Activated naive CD4-positive, alpha-beta T cell (primary cell): ENCODE results near the gene NFKBIE.
A peak's percentile ranks its signal among the peaks of the same experiment; 100 is the strongest.
"Not testable (repeated sequence)": the region's sequence is repeated elsewhere in the genome, so short reads cannot be mapped to it uniquely, and the experiment has no call there.

Source experiments
- DNase-seq, 4 experiments: peaks; one replicate each; lab custom pipeline; 2025; lab: John Stamatoyannopoulos, UW

Gene NFKBIE, protein sequence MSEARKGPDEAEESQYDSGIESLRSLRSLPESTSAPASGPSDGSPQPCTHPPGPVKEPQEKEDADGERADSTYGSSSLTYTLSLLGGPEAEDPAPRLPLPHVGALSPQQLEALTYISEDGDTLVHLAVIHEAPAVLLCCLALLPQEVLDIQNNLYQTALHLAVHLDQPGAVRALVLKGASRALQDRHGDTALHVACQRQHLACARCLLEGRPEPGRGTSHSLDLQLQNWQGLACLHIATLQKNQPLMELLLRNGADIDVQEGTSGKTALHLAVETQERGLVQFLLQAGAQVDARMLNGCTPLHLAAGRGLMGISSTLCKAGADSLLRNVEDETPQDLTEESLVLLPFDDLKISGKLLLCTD

DNA sequence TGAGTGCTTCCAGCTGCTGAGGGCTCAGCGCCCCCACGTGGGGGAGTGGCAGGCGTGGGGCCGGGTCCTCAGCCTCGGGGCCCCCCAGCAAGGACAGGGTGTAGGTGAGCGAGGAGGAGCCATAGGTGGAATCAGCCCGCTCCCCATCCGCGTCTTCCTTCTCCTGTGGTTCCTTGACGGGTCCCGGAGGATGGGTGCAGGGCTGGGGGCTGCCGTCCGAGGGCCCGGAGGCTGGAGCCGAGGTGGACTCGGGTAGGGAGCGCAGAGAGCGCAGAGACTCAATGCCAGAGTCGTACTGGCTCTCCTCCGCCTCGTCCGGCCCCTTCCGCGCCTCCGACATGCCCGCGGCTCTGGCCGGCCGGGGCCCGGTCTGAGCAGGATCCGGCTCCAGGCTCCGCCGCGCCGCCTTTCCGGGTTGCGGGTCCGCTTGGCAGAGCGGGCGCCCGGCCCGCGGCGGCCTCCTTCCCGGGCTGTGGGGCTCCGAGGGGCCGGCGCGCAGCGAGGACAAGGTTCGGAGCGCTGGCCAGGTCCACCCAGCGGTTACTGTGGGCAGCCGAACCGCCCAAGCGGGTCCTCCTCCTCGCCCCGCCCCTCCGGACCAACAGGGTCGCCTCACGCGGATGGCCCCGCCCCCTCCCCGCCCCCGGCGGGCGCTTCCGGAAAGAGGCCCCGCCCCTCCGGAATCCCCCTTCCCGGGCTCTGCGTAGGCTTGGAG, at the start of gene NFKBIE:
Gene NFKBIE, minus strand, starts transcription at position 545 of the 715 bp plus-strand sequence. Its CDS starts 205 bp downstream, at position 340.
- DNase-seq, result peak; percentile 88 to 94 (median 92)

DNA sequence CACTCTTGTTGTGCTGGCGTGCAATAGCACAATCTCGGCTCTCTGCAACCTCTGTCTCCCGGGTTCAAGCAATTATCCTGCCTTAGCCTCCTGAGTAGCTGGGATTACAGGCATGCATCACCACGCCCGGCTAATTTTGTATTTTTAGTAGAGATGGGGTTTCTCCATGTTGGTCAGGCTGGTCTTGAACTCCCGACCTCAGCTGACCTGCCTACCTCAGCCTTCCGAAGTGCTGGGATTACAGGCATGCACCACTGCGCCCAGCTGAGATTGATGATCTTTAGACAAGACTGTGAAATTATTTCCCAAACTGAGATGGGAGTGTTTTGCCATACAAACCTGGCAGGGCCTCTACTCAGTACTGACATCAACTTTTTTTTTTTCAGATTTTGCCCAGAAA, 49.3 kb upstream of the NFKBIE start:
- DNase-seq, result not testable (repeated sequence)

DNA sequence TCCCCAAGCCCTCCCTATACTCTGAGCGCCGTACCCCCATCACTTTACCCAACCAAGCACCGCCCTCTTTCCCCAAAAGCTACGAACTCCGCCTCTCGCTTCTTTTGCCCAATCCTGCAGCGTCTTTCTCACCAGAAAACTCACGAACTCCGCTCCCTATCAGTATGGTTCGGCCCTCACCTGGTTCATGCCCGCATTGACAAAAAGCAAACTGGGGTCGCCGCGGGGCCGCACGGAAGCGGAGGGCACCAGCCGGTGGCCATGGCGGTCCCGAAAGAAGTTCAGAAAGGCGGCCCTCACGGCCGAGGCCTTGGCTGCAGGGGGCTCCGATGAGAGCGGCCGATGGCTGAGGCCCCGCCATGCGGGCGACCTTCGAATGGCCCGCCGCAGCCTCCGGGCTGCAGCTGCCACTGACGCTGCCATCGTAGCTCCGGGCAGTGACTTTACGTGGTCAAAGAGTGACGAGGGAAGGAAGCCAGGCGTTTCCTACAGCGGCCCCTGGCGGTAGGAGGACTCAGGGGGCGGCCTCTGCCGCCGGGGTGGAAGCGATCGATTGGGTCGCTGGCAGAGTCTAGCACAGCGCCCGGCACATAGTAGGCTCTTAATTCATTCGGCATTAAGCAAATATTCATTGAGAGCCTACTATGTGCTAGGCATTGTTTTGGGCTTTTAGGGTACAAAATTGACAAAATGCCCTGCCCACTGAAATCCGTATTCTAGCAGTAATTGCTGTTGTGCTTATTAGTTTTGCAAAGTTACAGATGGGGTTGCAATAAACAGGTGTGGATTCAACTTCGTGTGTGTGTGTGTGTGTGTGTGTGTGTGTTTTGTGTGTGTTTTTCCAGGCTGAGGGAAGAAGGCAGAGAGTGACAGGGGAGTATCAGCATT, 47.8 kb upstream of the NFKBIE start, which contains the start of gene AARS2:
Gene AARS2, minus strand, starts transcription at position 447 of the 888 bp plus-strand sequence. Its CDS starts 24 bp downstream, at position 423.
- peak; percentile 90 to 92 (median 92) for DNase-seq

DNA sequence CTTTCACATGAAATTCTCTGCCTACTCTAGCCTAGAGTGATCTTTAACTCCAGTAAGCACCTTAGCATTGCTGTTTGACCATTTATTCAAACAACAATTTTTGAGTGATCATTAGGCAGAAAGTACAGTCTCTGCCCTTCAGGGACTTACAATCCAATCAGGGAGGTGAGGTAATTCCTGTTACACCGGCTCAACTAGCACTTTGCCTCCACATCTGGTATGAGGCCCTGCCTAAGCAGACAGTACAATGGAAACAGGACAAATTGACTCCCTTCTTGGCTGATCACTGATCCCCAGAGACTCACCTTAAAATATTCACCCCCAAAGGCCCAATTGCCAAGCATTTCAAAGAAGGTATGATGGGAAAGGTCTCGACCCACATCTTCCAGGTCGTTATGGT, 46.4 kb upstream of the NFKBIE start:
- DNase-seq, result no peak

DNA sequence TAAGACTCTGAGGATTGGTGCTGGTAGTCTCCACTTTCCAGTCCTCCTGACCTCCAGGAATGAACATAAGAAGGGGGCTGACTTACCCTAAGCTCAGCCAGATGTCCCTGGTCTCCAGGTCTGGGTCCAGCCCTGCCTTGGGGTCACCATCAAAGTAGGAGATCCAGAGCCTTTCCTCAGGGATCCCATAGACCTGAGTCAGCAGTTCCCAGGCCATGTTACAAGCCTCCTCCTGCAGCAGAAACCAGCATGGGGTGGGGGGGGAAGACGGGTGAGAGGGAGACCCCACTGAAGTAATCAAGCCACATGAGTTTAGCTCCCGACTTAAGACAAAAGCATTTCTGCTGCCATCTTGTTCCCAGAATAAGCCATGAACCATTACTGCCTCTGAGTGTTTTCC, 46.0 kb upstream of the NFKBIE start:
- no peak for DNase-seq

DNA sequence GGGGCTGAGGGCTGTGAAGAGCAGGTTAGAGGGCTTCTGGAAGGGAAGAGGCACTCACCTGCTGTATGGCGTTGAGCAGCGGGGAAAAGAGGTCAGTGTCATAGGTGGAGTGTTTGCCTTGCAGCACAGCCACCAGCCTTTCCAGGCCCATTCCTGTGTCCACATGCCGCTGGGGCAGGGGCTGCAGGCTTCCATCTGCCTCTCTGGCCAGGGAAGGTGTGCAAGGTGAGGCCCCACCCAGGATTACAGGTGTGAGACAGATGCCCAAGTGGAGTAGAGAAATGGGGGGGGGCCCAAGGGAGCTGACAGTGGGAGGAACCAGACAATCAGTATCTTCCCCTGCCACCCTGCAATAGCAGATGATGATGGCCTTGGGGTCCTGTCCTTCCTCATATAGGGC, 44.9 kb upstream of the NFKBIE start:
- no peak for DNase-seq

DNA sequence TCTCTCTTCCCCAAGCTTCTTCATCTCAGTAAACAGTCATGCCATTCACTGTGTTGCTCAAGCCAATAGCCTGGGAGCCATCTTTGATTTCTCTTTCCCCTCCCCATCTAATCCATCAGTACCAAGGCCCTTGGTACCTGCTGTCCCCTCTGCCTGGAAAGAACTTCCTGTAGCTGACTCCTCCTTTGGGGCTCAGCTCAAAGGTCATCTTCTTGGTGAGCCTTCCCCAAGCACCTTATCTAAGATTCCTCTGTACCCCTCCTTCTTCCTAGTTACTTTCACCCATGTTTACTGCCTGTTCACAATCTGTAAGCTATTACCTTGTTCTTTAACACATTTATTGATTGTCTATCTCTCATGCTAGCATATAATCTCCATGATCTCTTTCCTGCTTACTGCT, 44.3 kb upstream of the NFKBIE start:
- no peak for DNase-seq

DNA sequence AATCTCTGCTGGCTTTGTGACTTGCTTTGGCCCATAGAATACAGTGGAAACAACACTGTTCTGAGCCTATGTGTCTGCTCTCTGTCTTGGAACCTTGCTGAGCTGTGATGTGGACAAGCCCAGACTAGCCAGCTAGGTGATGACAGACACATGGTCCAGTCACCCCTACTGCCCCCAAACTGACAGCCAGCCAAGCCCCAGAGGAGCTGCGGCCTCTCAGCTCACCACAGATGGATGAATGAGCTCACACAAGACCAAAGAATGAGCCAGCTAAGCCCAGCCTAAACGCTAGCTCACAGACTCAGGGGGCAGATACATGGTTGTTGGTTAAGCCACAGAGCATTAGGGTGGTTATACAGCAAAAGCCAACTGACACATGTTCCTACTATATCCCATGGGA, 43.7 kb upstream of the NFKBIE start:
- DNase-seq, result no peak

DNA sequence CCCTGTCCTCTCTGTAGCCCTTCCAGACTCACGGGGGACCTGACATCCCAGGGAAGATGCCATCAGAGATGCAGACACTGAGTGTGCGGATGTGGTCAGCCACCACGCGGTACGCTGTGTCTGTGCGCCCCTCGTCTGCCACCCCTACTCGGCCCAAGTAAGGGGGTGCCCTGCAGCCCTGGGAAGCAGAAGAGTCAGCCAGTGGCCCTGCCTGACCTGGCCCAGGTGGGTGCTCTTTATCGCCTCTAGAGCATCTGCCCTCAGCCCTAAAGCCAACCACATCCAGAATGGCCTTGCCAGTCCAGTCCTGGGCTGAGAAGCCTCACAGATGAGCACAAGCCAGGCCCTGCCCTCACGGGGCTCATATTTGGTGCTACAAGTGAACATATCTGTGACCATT, 41.9 kb upstream of the NFKBIE start:
- DNase-seq, result no peak

DNA sequence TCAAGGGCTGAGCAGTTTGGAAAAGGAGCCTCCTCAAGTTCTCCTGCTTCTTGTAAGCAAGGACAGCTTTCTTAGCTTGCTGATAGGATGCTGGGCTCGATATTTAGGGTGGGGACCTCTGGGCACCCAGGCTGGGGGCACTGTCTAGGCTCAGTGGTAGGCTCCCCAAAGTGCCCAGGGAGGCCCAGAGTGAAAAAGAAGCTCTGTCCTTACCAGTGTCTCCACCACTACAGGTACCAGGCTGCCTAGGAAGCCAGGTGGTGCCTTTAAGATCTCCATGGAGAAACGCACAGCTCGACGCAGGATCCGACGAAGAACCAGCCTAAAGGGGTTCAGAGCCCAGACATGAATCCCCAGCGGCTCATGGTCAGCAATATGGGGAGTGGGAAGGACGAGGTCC, 41.4 kb upstream of the NFKBIE start:
- no peak for DNase-seq

DNA sequence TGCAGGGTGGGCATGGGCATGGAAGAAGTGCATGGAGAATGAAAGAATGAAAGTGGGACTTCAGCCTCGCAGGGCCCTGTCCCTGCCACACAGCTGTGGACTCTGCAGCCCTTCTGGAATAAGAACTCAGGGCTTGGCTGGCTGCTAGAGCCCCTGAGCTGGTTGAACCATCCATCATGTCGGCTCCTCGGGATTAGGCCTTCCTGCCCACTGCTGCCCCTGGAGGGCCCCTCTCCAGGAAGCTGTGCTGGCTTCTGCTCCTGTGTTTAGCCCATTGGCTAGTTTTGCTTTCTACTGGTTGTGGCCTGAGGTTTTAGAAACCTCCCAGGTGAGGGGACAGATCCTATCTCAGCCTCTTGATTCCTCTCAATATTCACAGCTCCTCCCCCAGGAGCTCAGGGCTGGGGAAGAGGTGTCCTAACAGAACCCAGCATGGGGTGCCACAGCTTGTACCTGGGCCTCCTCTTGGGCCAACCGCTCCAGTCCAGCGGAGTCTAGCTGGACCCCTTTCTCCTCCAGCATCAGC, 39.9 kb upstream of the NFKBIE start:
- DNase-seq, result no peak

DNA sequence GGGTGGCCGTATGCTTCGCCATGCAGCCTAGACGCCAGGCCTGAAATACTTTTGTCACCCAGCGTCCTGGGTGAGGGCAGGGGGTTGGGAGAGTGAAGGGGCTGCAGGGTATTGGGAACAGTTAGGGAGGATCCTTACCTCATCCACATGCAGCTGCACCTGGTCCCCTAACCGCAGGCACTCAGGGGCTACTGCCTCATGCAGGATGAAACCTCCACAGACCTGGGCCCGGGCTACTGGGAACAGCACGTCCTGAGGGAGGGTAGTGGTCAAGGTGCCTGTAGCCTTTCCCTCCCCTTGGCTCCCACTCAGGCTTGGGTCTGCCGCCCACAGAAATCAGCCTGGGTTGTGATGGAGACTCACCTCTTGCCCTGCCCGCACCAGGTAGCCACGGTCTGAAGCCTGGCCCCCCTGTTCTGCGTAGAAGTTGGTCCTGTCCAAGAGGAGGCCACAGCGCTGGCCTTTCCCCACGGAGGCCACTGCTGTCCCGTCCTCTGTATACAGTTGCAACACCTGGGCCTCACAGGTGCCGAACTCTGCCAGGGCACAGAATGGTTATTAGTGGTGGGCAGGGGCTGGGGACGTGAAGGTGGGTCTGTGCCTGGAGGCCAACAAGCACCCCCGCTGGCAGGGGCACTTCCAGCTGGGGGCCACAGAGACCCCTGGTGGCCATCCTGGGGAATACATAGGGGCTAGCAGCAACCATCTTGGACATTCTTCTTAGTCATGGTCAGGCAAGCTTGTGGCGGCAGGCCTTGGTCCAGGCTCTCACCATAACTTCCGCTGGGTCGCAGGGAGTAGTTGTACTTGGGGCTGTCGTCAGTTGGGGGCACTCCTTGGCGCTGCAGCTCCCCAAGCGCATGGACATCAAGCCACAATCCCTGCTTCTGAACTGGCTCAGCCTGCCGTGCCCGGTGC, 39.2 kb upstream of the NFKBIE start:
- peak in 1 of 4 experiments; percentile 20 for DNase-seq

DNA sequence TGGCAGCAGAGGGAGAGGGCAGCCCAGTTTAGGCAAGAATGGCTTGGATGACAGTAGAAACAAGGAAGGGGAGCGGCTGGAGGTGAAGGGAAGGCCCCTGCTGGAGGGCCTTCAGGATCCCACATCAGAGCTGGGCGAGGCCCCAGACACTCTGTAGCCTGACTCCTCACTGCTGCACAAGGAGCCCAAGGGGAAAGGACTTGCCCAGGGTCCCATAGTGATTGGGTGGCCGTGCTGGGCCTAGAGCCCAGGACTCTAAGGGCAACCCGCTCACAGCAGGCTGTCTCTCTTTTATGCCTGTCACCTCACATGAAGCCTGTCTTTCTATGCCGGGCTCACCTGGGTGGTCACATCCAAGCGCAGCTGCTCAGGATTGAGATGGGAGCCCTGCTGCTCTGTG, 38.5 kb upstream of the NFKBIE start:
- DNase-seq, result no peak

DNA sequence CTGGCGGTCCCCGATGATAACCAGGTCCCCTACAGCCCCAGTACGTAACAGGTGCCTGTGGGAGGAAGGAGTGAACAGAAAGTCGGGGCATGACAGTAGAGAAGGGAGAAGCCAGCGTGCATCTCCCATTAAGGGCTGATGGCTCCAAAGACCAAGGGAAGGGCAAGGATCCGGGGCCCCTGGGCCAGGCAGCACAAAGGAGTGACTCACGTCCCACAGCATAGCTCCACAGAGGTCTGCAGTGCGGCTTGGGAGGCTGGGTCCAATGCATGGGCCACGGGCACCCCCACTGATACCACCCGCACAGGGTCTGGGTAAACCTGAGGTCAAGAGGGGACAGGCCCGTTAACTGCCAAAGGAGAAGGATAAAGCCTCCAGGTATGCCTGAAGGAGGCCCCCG, 37.5 kb upstream of the NFKBIE start:
- no peak for DNase-seq

DNA sequence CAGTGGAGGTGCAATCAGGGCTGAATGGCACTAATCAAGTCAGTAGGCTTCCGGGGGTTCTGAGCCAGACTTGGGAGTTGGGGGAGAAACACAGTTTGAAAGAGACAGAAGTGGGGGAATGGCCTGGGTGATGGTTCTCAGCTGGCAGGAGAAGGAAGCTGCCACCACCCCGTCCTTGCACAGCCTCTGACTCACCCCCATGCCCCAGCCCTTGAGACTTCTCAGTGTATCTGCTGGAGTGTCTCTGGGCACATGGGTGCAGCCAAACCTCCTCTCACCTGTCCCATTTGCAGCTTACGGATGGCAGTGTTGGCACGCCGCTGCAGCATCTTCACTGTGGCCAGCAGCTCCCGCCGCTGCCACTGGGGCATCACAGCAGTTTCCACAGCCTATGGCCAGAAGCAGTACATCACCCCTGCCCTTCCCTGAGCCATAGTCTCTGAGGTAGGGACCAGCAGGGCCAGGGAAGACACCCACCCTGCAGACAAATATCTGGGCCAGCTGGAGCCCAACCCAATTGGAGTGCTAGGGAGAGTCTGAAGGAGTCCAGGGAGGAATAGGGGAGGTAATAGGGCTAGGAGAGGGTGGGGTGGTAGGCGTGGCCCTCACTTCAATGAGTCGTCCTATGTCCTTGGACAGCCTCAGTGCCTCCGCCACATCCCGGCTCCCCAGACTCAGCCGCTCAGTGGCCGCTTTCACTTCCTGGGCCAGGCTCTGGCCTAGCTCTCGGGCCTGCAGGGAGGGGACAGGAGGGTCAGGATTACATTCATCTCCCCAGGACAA, 36.6 kb upstream of the NFKBIE start:
- no peak for DNase-seq

DNA sequence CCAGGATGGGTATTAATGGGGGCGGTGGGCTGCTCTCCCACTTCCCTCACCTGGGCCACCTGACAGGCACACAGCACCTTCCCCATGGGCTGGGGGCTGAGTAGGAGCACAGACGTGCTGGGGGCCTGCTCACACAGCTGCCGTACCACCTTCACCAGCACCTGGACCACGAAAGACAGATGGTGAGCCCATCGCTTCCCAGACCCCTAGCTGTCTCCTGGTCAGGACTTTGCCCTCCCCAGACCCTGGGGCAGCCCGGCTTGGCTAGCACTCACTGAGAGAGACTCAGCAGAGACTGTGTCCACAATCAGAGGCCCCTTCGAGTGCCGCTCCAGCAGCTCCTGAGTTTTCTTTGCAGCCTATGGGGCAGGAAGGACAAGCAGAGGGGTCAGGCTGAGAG, 35.8 kb upstream of the NFKBIE start:
- no peak for DNase-seq

DNA sequence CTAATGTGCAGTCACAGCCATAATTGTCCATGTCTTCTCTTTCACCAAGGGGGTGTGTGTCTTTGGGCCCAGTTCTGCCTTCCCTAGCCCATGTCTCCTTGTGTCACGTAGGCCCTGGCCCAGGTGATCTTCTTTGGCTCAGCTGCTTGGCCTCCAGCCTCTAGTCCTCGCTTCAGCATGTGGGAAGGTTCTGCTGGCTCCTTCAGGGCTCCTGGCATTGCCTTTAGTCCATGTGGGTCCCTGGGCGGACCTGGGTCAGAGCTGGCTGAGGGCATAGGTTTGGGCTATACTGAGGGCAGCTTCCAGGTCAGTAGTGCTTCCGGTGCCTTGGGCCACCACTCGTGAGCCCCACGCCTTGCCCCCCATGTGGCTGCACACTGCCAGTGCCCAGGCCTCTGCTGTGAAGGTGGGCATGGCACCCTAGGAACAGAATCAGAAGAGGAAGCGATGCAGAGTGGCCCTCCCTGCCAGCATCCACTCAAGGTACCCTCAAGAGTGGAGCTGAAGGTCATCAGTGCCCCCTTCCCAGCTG, 35.0 kb upstream of the NFKBIE start:
- no peak for DNase-seq

DNA sequence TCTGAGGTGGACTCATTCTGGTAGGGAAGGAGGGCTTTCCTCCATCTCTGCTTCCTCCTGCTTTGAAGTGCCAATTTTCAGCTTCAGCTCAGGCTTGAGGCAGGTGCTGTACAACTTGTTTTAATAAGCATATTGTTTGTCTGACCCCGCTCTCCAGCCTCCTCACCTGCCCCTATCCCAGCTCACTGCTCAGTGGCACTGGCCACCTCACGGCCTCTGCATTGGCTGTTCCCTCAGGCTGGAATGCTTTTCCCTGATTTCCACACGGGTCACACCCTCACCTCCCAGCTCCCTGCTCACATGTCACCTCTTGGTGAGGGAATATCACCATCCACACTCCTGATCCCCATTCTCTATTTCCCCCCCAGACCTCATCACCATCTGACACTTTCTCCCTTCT, 33.5 kb upstream of the NFKBIE start:
- no peak for DNase-seq

DNA sequence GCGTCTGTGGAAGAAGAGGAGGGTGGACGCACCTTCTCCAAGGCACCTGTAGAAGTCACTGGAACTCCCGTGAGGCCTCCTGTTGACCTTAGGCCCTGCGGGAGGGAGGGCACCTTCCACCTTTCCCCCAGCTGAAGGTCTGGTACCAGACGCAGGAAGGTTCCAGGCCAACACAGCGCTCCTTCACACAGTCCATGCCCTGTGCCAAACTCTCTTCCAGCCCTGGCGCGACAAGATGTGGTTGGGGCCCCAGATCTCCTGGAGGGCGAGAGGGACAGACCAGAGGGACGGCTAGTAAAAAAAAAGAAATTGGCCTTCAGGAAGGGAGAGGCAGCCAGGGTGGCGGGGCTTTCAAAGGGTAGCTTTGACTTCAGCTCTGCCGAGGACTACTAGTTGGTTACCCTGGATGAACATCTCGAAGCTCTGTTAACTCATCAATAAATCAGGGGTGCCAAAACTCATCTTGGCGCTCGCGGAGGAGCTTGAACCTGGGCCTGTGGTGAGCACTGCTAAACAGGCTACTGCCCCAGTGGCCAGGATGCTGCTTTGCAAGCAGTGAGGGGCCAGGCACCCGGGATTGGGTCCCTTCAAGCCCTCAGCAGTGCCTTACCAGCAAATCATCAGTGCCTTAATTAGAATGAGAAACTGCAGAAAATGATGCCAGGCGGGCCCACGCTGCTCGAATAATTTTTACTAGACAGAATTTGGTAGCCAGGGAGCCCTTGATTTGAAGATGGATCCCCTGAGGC, 32.9 kb upstream of the NFKBIE start:
- no peak for DNase-seq
